ENCODE results near the gene GAL3ST2. TPM values are rescaled to one million over a fixed set of nuclear protein-coding genes. Genes with fewer than 3 reads are reported as not detected.

GAL3ST2 gene
- total RNA-seq, 6 experiments from 2014 or later, result 0.53 to 0.83 (median 0.70) TPM; not detected in 3

GRCh38 chr2:241848761-241849615 lies 72.4 kb downstream of the GAL3ST2 start:
- DNase-seq, result no peak
- TF ChIP-seq, protein P1, sequence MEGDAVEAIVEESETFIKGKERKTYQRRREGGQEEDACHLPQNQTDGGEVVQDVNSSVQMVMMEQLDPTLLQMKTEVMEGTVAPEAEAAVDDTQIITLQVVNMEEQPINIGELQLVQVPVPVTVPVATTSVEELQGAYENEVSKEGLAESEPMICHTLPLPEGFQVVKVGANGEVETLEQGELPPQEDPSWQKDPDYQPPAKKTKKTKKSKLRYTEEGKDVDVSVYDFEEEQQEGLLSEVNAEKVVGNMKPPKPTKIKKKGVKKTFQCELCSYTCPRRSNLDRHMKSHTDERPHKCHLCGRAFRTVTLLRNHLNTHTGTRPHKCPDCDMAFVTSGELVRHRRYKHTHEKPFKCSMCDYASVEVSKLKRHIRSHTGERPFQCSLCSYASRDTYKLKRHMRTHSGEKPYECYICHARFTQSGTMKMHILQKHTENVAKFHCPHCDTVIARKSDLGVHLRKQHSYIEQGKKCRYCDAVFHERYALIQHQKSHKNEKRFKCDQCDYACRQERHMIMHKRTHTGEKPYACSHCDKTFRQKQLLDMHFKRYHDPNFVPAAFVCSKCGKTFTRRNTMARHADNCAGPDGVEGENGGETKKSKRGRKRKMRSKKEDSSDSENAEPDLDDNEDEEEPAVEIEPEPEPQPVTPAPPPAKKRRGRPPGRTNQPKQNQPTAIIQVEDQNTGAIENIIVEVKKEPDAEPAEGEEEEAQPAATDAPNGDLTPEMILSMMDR (IDR thresholded peaks at IDR 0.05), result no peak
- TF ChIP-seq POLR2A (IDR thresholded peaks at IDR 0.05), result no peak
- intact Hi-C loops (cut with DNase I), result no loop called here

DNA sequence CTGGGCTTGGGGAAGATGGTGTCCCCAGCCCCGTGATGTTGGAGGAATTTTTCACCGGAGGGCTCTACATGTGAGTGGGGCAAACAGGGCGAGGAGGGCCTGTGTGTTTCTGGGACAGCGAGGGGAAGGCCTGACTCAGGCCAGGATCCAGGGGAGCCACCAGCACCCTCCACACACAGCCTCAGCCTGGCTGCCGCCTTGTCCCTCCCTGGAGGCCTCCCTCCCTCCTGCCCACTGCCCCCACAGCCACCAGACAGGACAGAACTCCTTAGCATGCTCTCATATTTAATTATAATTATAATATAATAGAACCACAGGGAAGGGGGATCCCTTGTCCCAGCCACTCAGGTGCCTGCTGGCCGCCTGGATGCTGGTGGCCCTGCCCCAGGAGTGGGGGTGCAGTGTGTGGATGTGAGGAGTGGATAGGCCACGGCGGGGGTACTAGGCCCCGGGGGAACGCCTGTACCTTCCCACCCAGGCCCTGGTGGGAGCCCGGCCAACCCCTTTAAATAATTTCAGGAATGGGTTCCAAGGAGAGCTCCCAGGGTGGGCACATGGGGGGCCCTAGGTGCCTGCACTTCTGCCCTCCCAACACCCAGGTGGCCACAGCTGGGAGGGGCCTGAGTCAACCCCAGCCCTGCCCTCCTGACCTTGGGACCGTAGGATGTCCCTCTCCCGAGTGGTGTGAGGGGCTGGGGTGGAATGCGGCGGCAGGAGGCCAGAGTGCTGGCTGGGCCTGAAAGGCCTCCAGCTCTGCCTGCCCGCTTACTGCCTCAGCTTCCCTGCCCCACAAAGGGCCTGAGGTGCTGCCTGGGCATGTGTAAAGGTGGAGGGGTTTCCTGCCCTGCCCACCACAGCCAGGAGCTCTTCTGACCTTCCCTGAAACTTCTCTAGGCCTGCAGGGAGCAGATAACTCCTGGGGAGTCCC lies 73.3 kb downstream of the GAL3ST2 start:
- no peak for TF ChIP-seq POLR2A (IDR thresholded peaks at IDR 0.05)
- TF ChIP-seq, protein P1 (IDR thresholded peaks at IDR 0.05), result no peak
- Histone ChIP-seq H3K27ac (no peak overlapping the region), H3K27me3 (no peaks in the 10 kb centered on the region), H3K4me1 (peaks cover 0 to 1% (median 0%) of the 10 kb centered on the region in 4 donors), H3K9me3 (no peaks in the 10 kb centered on the region), H3K4me3 (no peak overlapping the region), H3K36me3 (no peaks in the 10 kb centered on the region)
- intact Hi-C loops (cut with DNase I), result no loop called here
- ATAC-seq (peak in 1 of 4 donors; percentile 5), DNase-seq (no peak)
- 100% methylated on average over 1 of the region's 16 CpGs for WGBS (ENCODE audit: insufficient coverage, low coverage, low lambda C conversion rate, missing lambda C conversion rate)

More at GRCh38 chr2:241848761-241849615, 72.4 kb downstream of the GAL3ST2 start:
- no peaks in the 10 kb centered on the region for H3K9me3 ChIP-seq
- H3K4me1 ChIP-seq, result peaks cover 0 to 6% (median 2%) of the 10 kb centered on the region in 4 donors
- no peak for ATAC-seq
- 96% methylated on average over 18 of the region's 39 CpGs for WGBS (ENCODE audit: insufficient coverage, low coverage, low lambda C conversion rate, missing lambda C conversion rate)
- H3K4me3 ChIP-seq, result no peak overlapping the region
- no peak overlapping the region for H3K27ac ChIP-seq
- H3K27me3 ChIP-seq, result no peaks in the 10 kb centered on the region
- H3K36me3 ChIP-seq, result no peaks in the 10 kb centered on the region

GRCh38 chr2:241850544-241851324 lies 74.1 kb downstream of the GAL3ST2 start:
- intact Hi-C loops (cut with DNase I), result no loop called here
- TF ChIP-seq, protein P1 (IDR thresholded peaks at IDR 0.05), result no peak
- no peak for TF ChIP-seq POLR2A (IDR thresholded peaks at IDR 0.05)
- ATAC-seq, result peak in 1 of 4 donors; percentile 16

More at GRCh38 chr2:241850544-241851324, 74.1 kb downstream of the GAL3ST2 start:
- H3K4me3 ChIP-seq, result no peak overlapping the region
- no peaks in the 10 kb centered on the region for H3K36me3 ChIP-seq
- no peaks in the 10 kb centered on the region for H3K9me3 ChIP-seq
- no peak overlapping the region for H3K27ac ChIP-seq
- H3K27me3 ChIP-seq, result no peaks in the 10 kb centered on the region
- H3K4me1 ChIP-seq, result no peaks in the 10 kb centered on the region
- WGBS (ENCODE audit: insufficient coverage, low coverage, low lambda C conversion rate, missing lambda C conversion rate), result 50% methylated on average over 1 of the region's 27 CpGs
- DNase-seq, result no peak
